Measurements from ENCODE around the gene CCDC89. TPM values are rescaled to one million over a fixed set of nuclear protein-coding genes. Genes with fewer than 3 reads are reported as not detected.
"Not testable (repeated sequence)": the region's sequence is repeated elsewhere in the genome, so short reads cannot be mapped to it uniquely, and the experiment has no call there.

Gene CCDC89
- total and polyA plus RNA-seq, 2 of the 13 experiments (the other 11 are each of a cell fraction or from before 2014, with no cell fraction given): 0.13 to 0.38 TPM

GRCh38 chr11:85654343-85654742 is 31.7 kb downstream of the CCDC89 start:
- intact Hi-C loops (cut with micrococcal nuclease; ENCODE audit: unreplicated experiment): not testable (repeated sequence)
- Histone ChIP-seq H3K36me3 (replicated peaks in 1 of 2; ENCODE audit: control insufficient read depth in 1 of 2, insufficient read depth in 2 of 2, low read length in 2 of 2) (peaks cover 0 to 20% of the 10 kb centered on the region in 2 experiments; a peak in 2 of 5 replicates), H3K79me2 (ENCODE audit: insufficient read depth, low read length) (peaks cover 21% of the 10 kb centered on the region)

GRCh38 chr11:85652786-85653447 is 33.1 kb downstream of the CCDC89 start:
- TF ChIP-seq CEBPB (IDR thresholded peaks at IDR 0.05; ENCODE audit: borderline replicate concordance, low read depth, low read length) (no peak), ZNF660 (CRISPR knock-in tag; IDR thresholded peaks at IDR 0.05; ENCODE audit: borderline replicate concordance, low read depth) (no peak), FOXJ3 (CRISPR knock-in tag; IDR thresholded peaks at IDR 0.05; ENCODE audit: borderline replicate concordance) (no peak), ZNF513 (CRISPR knock-in tag; conservative IDR thresholded peaks at IDR 0.05) (no peak), ZNF775 (CRISPR knock-in tag; IDR thresholded peaks at IDR 0.05; ENCODE audit: borderline replicate concordance) (no peak), POLR2G (IDR thresholded peaks at IDR 0.05; ENCODE audit: low read depth, low read length) (no peak), ZNF550 (CRISPR knock-in tag; IDR thresholded peaks at IDR 0.05; ENCODE audit: borderline replicate concordance) (no peak), PCBP1 (IDR thresholded peaks at IDR 0.05; ENCODE audit: borderline replicate concordance, low read depth, low read length) (no peak), TEAD3 (CRISPR knock-in tag; optimal IDR thresholded peaks at IDR 0.05; ENCODE audit: borderline replicate concordance) (no peak)
- no peaks in the 10 kb centered on the region for H3K9me3 ChIP-seq (ENCODE audit: low read length)
- H3K4me1 ChIP-seq (ENCODE audit: insufficient read depth, low read length): peaks cover 21% of the 10 kb centered on the region
- intact Hi-C loops (cut with micrococcal nuclease; ENCODE audit: unreplicated experiment): no loop called here
- peaks cover 0 to 17% of the 10 kb centered on the region in 2 experiments; a peak in 2 of 5 replicates for H3K36me3 ChIP-seq (replicated peaks in 1 of 2; ENCODE audit: control insufficient read depth in 1 of 2, insufficient read depth in 2 of 2, low read length in 2 of 2)
- H3K27ac ChIP-seq (ENCODE audit: extremely low read length, insufficient read depth, low read length): no peak overlapping the region
- in situ Hi-C loops (cut with HindIII; ENCODE audit: extremely low pct_ligation_motif_present, low pct_unique_long_range_greater_than_20kb): no loop called here
- BruUV-seq (replicated peaks): no TSS peak
- ChIA-PET CTCF (ENCODE audit: low intra/inter-chr PET ratio, low total read pairs) (no interaction called here), POLR2A (interaction anchor here (1.5 kb wide), 2 partner anchors 10 to 25 kb away, joined by 5 to 7 read pairs; partner anchors contain the start of genes DLG2 and TMEM126B)
- H3K27me3 ChIP-seq (ENCODE audit: control insufficient read depth in 1 of 2, insufficient read depth in 2 of 2, low read length in 2 of 2): no peaks in the 10 kb centered on the region; a peak in 1 of 5 replicates
- DNase-seq (ENCODE audit: low spot score) (no peak), FAIRE-seq (no peak), ATAC-seq (no peak)
- H2AFZ ChIP-seq (ENCODE audit: low read length): no peak overlapping the region
- no peak overlapping the region for H3K4me2 ChIP-seq (ENCODE audit: low read depth, low read length)
- H3K4me3 ChIP-seq (replicated peaks in 1 of 3; ENCODE audit: insufficient read depth in 1 of 3, low read depth in 2 of 3, low read length in 3 of 3): no peak overlapping the region
- H4K20me1 ChIP-seq (ENCODE audit: insufficient read depth, low read length): no peaks in the 10 kb centered on the region
- no peak overlapping the region for H3K9ac ChIP-seq (ENCODE audit: insufficient read depth, low read depth, low read length)
- H3K79me2 ChIP-seq (ENCODE audit: insufficient read depth, low read length): peaks cover 22% of the 10 kb centered on the region
- WGBS (ENCODE audit: low lambda C conversion rate): 75% methylated on average over 3 of the region's 3 CpGs

More at GRCh38 chr11:85654343-85654742, 31.7 kb downstream of the CCDC89 start:
- in situ Hi-C loops (cut with HindIII; ENCODE audit: extremely low pct_ligation_motif_present, low pct_unique_long_range_greater_than_20kb); ATAC-seq; H3K9ac ChIP-seq (ENCODE audit: insufficient read depth, low read depth, low read length); H3K4me3 ChIP-seq (replicated peaks in 1 of 3; ENCODE audit: insufficient read depth in 1 of 3, low read depth in 2 of 3, low read length in 3 of 3); H3K27ac ChIP-seq (ENCODE audit: extremely low read length, insufficient read depth, low read length); FAIRE-seq; H2AFZ ChIP-seq (ENCODE audit: low read length); BruUV-seq (replicated peaks); CTCF ChIA-PET (ENCODE audit: low intra/inter-chr PET ratio, low total read pairs); H3K9me3 ChIP-seq (ENCODE audit: low read length); H4K20me1 ChIP-seq (ENCODE audit: insufficient read depth, low read length); DNase-seq (ENCODE audit: low spot score); H3K4me2 ChIP-seq (ENCODE audit: low read depth, low read length); H3K27me3 ChIP-seq (ENCODE audit: control insufficient read depth in 1 of 2, insufficient read depth in 2 of 2, low read length in 2 of 2): not testable (repeated sequence)
- whole genome bisulfite sequencing (ENCODE audit: low lambda C conversion rate): 96% methylated on average over 4 of the region's 4 CpGs
- POLR2A ChIA-PET: interaction anchor here (1.0 to 1.5 kb wide), 2 partner anchors 9 to 11 kb away, joined by 4 to 7 read pairs; partner anchors contain the start of gene CREBZF
- H3K4me1 ChIP-seq (ENCODE audit: insufficient read depth, low read length): peaks cover 21% of the 10 kb centered on the region

Data from HepG2 (cell line).